ENCODE measurements around the gene NAA15. TPM values are rescaled to one million over a fixed set of nuclear protein-coding genes. Genes with fewer than 3 reads are reported as not detected.

NAA15 gene
- total RNA-seq, 1 donor from 2014 or later: 29.5 TPM

Other genes starting within 250 kb of the NAA15 start
- gene ELF2, start 124.3 kb upstream of the NAA15 start, total RNA-seq: 15.3 and 26.2 TPM in 2 replicates
- gene MGARP, start 21.3 kb upstream of the NAA15 start, total RNA-seq: 0.10 and 3.4 TPM in 2 replicates
- gene NDUFC1, start 972 bp downstream of the NAA15 start, total RNA-seq: 42.8 and 64.5 TPM in 2 replicates
- 22.5 and 23.3 TPM in 2 replicates for gene RAB33B, start 152.6 kb downstream of the NAA15 start, total RNA-seq